Astrocyte (in vitro differentiated cells and primary cell): ENCODE measurements around the gene GP9. TPM values are rescaled to one million over a fixed set of nuclear protein-coding genes. Genes with fewer than 3 reads are reported as not detected.
A peak's percentile ranks its signal among the peaks of the same experiment; 100 is the strongest.

Experiments
- DNase-seq: peaks from one replicate; pipeline ENCODE4 v3.0.0-alpha.2; 2010; ENCODE audit warnings: low read depth
- FAIRE-seq: peaks from 2 replicates; lab custom pipeline; 2011; peaks lifted over from hg19 to GRCh38; lab: Jason Lieb, UNC
- H2AFZ ChIP-seq: 2 replicates; pipeline ENCODE4 v1.6.0; 2012; ENCODE audit warnings: low read depth, low read length, inconsistent platforms
- H3K27ac ChIP-seq: 2 replicates; pipeline ENCODE4 v1.5.1; 2011; ENCODE audit warnings: low read depth, low read length, inconsistent platforms
- H3K27me3 ChIP-seq: 2 replicates; pipeline ENCODE4 v1.6.0; 2011; ENCODE audit warnings: low read length, inconsistent platforms; ENCODE audit not compliant: insufficient read depth
- H3K36me3 ChIP-seq: 2 replicates; pipeline ENCODE4 v1.5.1; 2011; ENCODE audit warnings: low read length, inconsistent platforms; ENCODE audit not compliant: insufficient read depth
- H3K4me1 ChIP-seq: 2 replicates; pipeline ENCODE4 v1.5.1; 2011; ENCODE audit warnings: low read length, inconsistent platforms; ENCODE audit not compliant: insufficient read depth
- H3K4me2 ChIP-seq: 2 replicates; pipeline ENCODE4 v1.6.0; 2012; ENCODE audit warnings: low read length, inconsistent platforms
- H3K4me3 ChIP-seq: 2 replicates; pipeline ENCODE4 v1.5.1; 2011; ENCODE audit warnings: low read depth, mild to moderate bottlenecking, low read length, inconsistent platforms; ENCODE audit not compliant: insufficient read depth
- H3K79me2 ChIP-seq: 2 replicates; pipeline ENCODE4 v1.6.0; 2012; ENCODE audit warnings: mild to moderate bottlenecking, low read length, inconsistent platforms; ENCODE audit not compliant: insufficient read depth
- H3K9ac ChIP-seq: 2 replicates; pipeline ENCODE4 v1.6.0; 2012; ENCODE audit warnings: mild to moderate bottlenecking, low read length, inconsistent platforms
- H3K9me3 ChIP-seq: 2 replicates; pipeline ENCODE4 v1.5.1; 2012; ENCODE audit warnings: low read depth, mild to moderate bottlenecking, low read length, inconsistent platforms; ENCODE audit not compliant: insufficient read depth
- H4K20me1 ChIP-seq: 2 replicates; pipeline ENCODE4 v1.6.0; 2012; ENCODE audit warnings: low read length, inconsistent platforms; ENCODE audit not compliant: insufficient read depth
- H3K27ac Mint-ChIP-seq: one replicate; pipeline ENCODE4 v1.8.0; 2021; ENCODE audit warnings: mild to moderate bottlenecking, mixed read lengths; ENCODE audit not compliant: unreplicated experiment
- H3K27me3 Mint-ChIP-seq: one replicate; pipeline ENCODE4 v1.8.0; 2021; ENCODE audit warnings: low read depth, mixed read lengths; ENCODE audit not compliant: unreplicated experiment
- H3K36me3 Mint-ChIP-seq: one replicate; pipeline ENCODE4 v1.8.0; 2021; ENCODE audit warnings: low read depth, mixed read lengths; ENCODE audit not compliant: unreplicated experiment
- H3K4me1 Mint-ChIP-seq: one replicate; pipeline ENCODE4 v1.8.0; 2021; ENCODE audit warnings: low read depth, mixed read lengths; ENCODE audit not compliant: unreplicated experiment
- H3K4me3 Mint-ChIP-seq: one replicate; pipeline ENCODE4 v1.8.0; 2021; ENCODE audit warnings: mild to moderate bottlenecking, moderate library complexity, mixed read lengths; ENCODE audit not compliant: unreplicated experiment
- H3K9me3 Mint-ChIP-seq: one replicate; pipeline ENCODE4 v1.8.0; 2021; ENCODE audit warnings: mild to moderate bottlenecking, mixed read lengths; ENCODE audit not compliant: unreplicated experiment
- CTCF ChIP-seq: IDR thresholded peaks from 2 replicates; pipeline ENCODE4 v1.5.1; 2011; ENCODE audit warnings: low read depth, mild to moderate bottlenecking, inconsistent platforms, low read length, moderate library complexity; ENCODE audit not compliant: insufficient read depth
- EZH2 ChIP-seq: IDR thresholded peaks from 2 replicates; pipeline ENCODE4 v1.6.1; 2012; ENCODE audit warnings: mild to moderate bottlenecking, low read length, inconsistent platforms; ENCODE audit not compliant: insufficient read depth
- total RNA-seq: library from RNA; stranded (reverse); gene quantifications from 2 replicates; pipeline ENCODE4 v1.2.1, GENCODE V29; 2021

Gene GP9
- total RNA-seq, 1 donor from 2014 or later, result not detected

- Histone ChIP-seq H3K9ac (no peak overlapping the region), H3K36me3 (no peaks in the 10 kb centered on the region), H3K9me3 (no peaks in the 10 kb centered on the region), H3K27me3 (no peaks in the 10 kb centered on the region), H2AFZ (no peak overlapping the region), H3K4me3 (no peak overlapping the region), H3K4me2 (no peak overlapping the region), H3K27ac (no peak overlapping the region), H3K4me1 (no peaks in the 10 kb centered on the region), H3K79me2 (no peaks in the 10 kb centered on the region), H4K20me1 (no peaks in the 10 kb centered on the region)
- TF ChIP-seq CTCF (no peak), EZH2 (no peak)
- Mint-ChIP-seq H3K4me3 (no peak overlapping the region), H3K9me3 (peaks cover 3% of the 10 kb centered on the region), H3K4me1 (no peaks in the 10 kb centered on the region), H3K36me3 (no peaks in the 10 kb centered on the region), H3K27me3 (peaks cover 28% of the 10 kb centered on the region), H3K27ac (no peak overlapping the region)
- DNase-seq (no peak), FAIRE-seq (no peak)
Measured at GRCh38 chr3:129033151-129033550, 27.4 kb upstream of the GP9 start.

- no peaks in the 10 kb centered on the region for H3K4me1 ChIP-seq
- H4K20me1 ChIP-seq, result no peaks in the 10 kb centered on the region
- FAIRE-seq (no peak), DNase-seq (no peak)
- Mint-ChIP-seq H3K27ac (peak overlapping the region; percentile 66), H3K4me3 (no peak overlapping the region), H3K9me3 (peaks cover 3% of the 10 kb centered on the region), H3K36me3 (no peaks in the 10 kb centered on the region), H3K27me3 (peaks cover 31% of the 10 kb centered on the region), H3K4me1 (no peaks in the 10 kb centered on the region)
- H3K9ac ChIP-seq, result no peak overlapping the region
- H3K36me3 ChIP-seq, result no peaks in the 10 kb centered on the region
- H3K9me3 ChIP-seq, result no peaks in the 10 kb centered on the region
- no peak for TF ChIP-seq CTCF
- no peak for TF ChIP-seq EZH2
- no peak overlapping the region for H3K4me2 ChIP-seq
- no peak overlapping the region for H3K27ac ChIP-seq
- no peak overlapping the region for H3K4me3 ChIP-seq
- H3K79me2 ChIP-seq, result no peaks in the 10 kb centered on the region
- H2AFZ ChIP-seq, result no peak overlapping the region
- no peaks in the 10 kb centered on the region for H3K27me3 ChIP-seq
Measured at GRCh38 chr3:129033633-129034321, 26.8 kb upstream of the GP9 start.

GRCh38 chr3:129034642-129035041 lies 25.9 kb upstream of the GP9 start:
- H3K9me3 Mint-ChIP-seq, result peaks cover 3% of the 10 kb centered on the region
- Histone ChIP-seq H3K9me3 (no peaks in the 10 kb centered on the region), H3K27me3 (no peaks in the 10 kb centered on the region), H3K79me2 (no peaks in the 10 kb centered on the region), H3K4me2 (no peak overlapping the region), H3K9ac (no peak overlapping the region), H3K4me3 (no peak overlapping the region), H2AFZ (no peak overlapping the region), H3K36me3 (no peaks in the 10 kb centered on the region), H3K4me1 (no peaks in the 10 kb centered on the region), H3K27ac (no peak overlapping the region), H4K20me1 (no peaks in the 10 kb centered on the region)
- no peak for FAIRE-seq
- no peak overlapping the region for H3K27ac Mint-ChIP-seq
- TF ChIP-seq CTCF (no peak), EZH2 (no peak)
- H3K27me3 Mint-ChIP-seq, result peaks cover 33% of the 10 kb centered on the region
- H3K4me3 Mint-ChIP-seq, result no peak overlapping the region
- no peaks in the 10 kb centered on the region for H3K36me3 Mint-ChIP-seq
- no peak for DNase-seq
- no peaks in the 10 kb centered on the region for H3K4me1 Mint-ChIP-seq
